HL-60 (cell line): ENCODE measurements around the gene GRIN2C.

Source experiments
- DNase-seq, 2 experiments: peaks; one replicate each; pipeline ENCODE4 v3.0.0-alpha.2; 2010 to 2020; ENCODE audit warnings: low read depth in 1 of 2, low spot score in 1 of 2
- H3K27ac ChIP-seq: fragments of 250-450 bp; sonication (Bioruptor Pico); replicated peaks from 2 replicates; pipeline ENCODE4 v1.5.1; 2020; ENCODE audit warnings: mild to moderate bottlenecking, moderate library complexity
- H3K27me3 ChIP-seq: fragments of 250-450 bp; sonication (Bioruptor Pico); 2 replicates; pipeline ENCODE4 v1.5.1; 2021; ENCODE audit warnings: mild to moderate bottlenecking, moderate library complexity; ENCODE audit not compliant: insufficient read depth, poor library complexity, severe bottlenecking
- H3K4me3 ChIP-seq: replicated peaks from 2 replicates; pipeline ENCODE4 v1.5.1; 2011; ENCODE audit warnings: mild to moderate bottlenecking, control low read depth, low read length; ENCODE audit not compliant: insufficient read depth
- GABPA ChIP-seq: IDR thresholded peaks from 2 replicates; pipeline ENCODE4 v1.6.1; 2012; ENCODE audit warnings: low read depth
- POLR2AphosphoS5 ChIP-seq: IDR thresholded peaks from 2 replicates; pipeline ENCODE4 v1.6.1; 2012; ENCODE audit warnings: low read depth
- SPI1 ChIP-seq: IDR thresholded peaks from 2 replicates; pipeline ENCODE4 v1.6.1; 2012; ENCODE audit warnings: low read depth, mild to moderate bottlenecking, borderline replicate concordance
- TF ChIP-seq, protein P1 (sequence below): IDR thresholded peaks from 2 replicates; pipeline ENCODE4 v1.6.1; 2012; ENCODE audit warnings: low read depth; ENCODE audit not compliant: insufficient replicate concordance
- TF ChIP-seq, protein P2 (sequence below): IDR thresholded peaks from one replicate; pipeline ENCODE4 v1.5.1; 2011; ENCODE audit warnings: low read length, control low read depth, inconsistent platforms; ENCODE audit not compliant: insufficient read depth

GRIN2C gene

DNA sequence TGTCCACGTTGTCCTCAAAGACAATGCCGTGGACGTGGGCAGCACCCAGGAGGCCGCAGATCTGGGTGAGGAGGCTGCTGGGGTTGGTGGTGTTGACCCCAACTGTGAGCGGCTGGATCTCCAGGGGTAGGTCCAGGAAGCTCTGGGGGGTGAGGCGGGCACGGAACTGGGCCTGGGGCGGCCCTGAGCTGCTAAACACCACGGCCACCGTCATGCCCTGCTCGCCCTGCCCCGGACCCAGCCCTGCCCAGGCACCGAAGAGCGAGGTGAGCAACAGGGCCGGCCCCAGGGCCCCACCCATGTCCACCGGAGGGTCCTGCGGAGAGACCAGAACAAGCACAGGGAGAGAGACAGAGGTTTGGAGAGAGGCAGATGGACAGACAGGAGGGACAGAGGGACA lies 4.9 kb downstream of the GRIN2C start:
- Histone ChIP-seq H3K27ac (no peak overlapping the region), H3K27me3 (peaks cover 60% of the 10 kb centered on the region), H3K4me3 (no peak overlapping the region)
- DNase-seq, result no peak
- TF ChIP-seq, protein P1, sequence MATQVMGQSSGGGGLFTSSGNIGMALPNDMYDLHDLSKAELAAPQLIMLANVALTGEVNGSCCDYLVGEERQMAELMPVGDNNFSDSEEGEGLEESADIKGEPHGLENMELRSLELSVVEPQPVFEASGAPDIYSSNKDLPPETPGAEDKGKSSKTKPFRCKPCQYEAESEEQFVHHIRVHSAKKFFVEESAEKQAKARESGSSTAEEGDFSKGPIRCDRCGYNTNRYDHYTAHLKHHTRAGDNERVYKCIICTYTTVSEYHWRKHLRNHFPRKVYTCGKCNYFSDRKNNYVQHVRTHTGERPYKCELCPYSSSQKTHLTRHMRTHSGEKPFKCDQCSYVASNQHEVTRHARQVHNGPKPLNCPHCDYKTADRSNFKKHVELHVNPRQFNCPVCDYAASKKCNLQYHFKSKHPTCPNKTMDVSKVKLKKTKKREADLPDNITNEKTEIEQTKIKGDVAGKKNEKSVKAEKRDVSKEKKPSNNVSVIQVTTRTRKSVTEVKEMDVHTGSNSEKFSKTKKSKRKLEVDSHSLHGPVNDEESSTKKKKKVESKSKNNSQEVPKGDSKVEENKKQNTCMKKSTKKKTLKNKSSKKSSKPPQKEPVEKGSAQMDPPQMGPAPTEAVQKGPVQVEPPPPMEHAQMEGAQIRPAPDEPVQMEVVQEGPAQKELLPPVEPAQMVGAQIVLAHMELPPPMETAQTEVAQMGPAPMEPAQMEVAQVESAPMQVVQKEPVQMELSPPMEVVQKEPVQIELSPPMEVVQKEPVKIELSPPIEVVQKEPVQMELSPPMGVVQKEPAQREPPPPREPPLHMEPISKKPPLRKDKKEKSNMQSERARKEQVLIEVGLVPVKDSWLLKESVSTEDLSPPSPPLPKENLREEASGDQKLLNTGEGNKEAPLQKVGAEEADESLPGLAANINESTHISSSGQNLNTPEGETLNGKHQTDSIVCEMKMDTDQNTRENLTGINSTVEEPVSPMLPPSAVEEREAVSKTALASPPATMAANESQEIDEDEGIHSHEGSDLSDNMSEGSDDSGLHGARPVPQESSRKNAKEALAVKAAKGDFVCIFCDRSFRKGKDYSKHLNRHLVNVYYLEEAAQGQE, result no peak
- no peak for TF ChIP-seq SPI1
- TF ChIP-seq GABPA, result no peak
- TF ChIP-seq POLR2AphosphoS5, result no peak
- TF ChIP-seq, protein P2, sequence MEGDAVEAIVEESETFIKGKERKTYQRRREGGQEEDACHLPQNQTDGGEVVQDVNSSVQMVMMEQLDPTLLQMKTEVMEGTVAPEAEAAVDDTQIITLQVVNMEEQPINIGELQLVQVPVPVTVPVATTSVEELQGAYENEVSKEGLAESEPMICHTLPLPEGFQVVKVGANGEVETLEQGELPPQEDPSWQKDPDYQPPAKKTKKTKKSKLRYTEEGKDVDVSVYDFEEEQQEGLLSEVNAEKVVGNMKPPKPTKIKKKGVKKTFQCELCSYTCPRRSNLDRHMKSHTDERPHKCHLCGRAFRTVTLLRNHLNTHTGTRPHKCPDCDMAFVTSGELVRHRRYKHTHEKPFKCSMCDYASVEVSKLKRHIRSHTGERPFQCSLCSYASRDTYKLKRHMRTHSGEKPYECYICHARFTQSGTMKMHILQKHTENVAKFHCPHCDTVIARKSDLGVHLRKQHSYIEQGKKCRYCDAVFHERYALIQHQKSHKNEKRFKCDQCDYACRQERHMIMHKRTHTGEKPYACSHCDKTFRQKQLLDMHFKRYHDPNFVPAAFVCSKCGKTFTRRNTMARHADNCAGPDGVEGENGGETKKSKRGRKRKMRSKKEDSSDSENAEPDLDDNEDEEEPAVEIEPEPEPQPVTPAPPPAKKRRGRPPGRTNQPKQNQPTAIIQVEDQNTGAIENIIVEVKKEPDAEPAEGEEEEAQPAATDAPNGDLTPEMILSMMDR, result no peak

DNA sequence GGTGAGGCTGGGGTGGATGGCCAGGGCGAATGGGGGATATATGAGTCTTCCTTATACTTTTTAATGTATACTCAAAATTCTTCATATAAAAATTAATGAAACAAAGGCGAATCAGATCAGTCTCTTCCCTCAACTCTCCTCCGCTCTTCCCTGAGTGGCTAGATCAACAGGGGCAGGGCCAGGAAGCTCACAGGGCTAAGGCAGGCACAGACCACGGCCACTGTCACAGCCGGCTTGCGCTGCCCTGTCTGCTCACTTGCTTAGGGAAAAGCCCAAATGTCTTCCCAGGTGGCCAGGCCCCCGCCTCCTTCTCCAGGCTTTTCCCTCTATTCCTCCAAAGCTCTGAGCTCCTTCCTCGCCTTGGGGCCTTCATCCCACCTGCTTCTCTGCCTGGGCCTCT lies 6.0 kb downstream of the GRIN2C start:
- DNase-seq, result no peak
- H3K4me3 ChIP-seq, result no peak overlapping the region
- TF ChIP-seq, protein P1, result no peak
- TF ChIP-seq GABPA, result no peak
- no peak for TF ChIP-seq SPI1
- TF ChIP-seq, protein P2, result no peak
- no peak for TF ChIP-seq POLR2AphosphoS5
- H3K27me3 ChIP-seq, result peaks cover 51% of the 10 kb centered on the region
- H3K27ac ChIP-seq, result no peak overlapping the region

DNA sequence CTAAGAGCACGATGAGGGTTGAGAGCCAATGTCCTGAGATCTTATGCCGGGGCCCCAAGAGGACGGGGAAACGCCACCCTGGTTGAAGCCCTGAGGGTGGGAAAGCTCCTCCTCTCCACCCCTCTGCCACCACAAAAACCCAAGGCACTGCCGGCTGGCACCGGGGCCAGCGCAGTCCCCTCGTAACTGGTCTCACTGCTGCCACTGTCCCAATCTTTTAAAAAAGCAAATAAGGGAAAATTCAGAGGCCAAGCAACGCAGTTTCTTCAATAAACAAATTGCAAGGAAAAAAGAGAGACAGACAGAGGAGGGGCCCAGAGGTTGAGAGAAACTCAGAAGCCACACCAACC lies 6.7 kb downstream of the GRIN2C start:
- no peak for DNase-seq
- TF ChIP-seq, protein P1, result no peak
- TF ChIP-seq SPI1, result no peak
- TF ChIP-seq, protein P2, result no peak
- no peak for TF ChIP-seq POLR2AphosphoS5
- no peak for TF ChIP-seq GABPA
- Histone ChIP-seq H3K27ac (no peak overlapping the region), H3K27me3 (peaks cover 49% of the 10 kb centered on the region), H3K4me3 (no peak overlapping the region)
